H54 (cell line): ENCODE data around the gene GUCY1A2.
"Not testable (repeated sequence)": the region's sequence is repeated elsewhere in the genome, so short reads cannot be mapped to it uniquely, and the experiment has no call there.

Experiments
- DNase-seq: peaks from one replicate; pipeline ENCODE4 v3.0.0; 2011; ENCODE audit warnings: low spot score, mixed read lengths; ENCODE audit not compliant: insufficient read length
- FAIRE-seq: peaks from 3 replicates; lab custom pipeline; 2011; peaks lifted over from hg19 to GRCh38; lab: Jason Lieb, UNC
- POLR2A ChIP-seq: IDR thresholded peaks from 2 replicates; pipeline ENCODE4 v1.6.1; 2011; ENCODE audit warnings: low read depth, mild to moderate bottlenecking, low read length

GUCY1A2 gene

GRCh38 chr11:106879029-106879428 is 139.2 kb downstream of the GUCY1A2 start:
- FAIRE-seq = no peak
- no peak for DNase-seq
- TF ChIP-seq POLR2A = no peak

- DNase-seq (no peak), FAIRE-seq (no peak)
- no peak for TF ChIP-seq POLR2A
These were observed 143.3 kb downstream of the GUCY1A2 start for GRCh38 chr11:106875013-106875412.

DNA sequence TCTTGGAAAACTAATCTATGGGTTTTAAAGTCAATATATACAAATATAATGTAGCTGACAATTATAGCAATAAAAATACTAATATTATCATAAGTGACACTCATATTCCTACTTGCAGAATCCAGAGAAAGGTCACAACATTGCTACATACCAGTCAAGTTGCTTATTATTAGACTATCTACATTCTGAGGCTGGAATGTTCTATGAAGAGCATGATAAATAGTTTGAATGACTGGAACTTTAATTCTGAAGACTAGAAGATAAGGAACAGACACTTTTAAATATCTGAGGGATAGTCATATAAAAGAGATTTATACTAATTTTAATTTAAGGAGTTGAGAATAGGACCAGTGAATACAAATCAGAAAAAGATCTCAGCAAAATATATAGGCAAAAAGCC is 146.0 kb downstream of the GUCY1A2 start:
- DNase-seq (no peak), FAIRE-seq (no peak)
- TF ChIP-seq POLR2A = no peak

DNA sequence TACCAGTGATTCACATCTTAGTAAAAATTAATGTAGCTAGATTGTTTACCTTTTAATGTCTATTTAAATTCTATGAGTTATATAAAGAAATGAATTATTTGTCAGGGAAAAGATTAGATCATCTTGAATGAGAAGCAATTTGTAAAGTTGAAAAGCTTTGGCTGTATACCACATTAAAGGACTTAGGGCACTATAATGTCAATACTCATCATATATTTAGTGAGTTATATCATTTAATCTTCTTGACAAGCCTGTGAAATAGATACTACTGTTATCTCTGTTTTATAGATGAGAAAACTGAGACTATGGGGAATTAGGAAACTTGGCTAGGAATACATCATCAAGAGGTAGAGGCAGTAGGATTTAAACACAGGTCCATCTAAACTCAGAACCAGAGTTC is 160.1 kb downstream of the GUCY1A2 start:
- FAIRE-seq (no peak), DNase-seq (no peak)
- no peak for TF ChIP-seq POLR2A

GRCh38 chr11:106856566-106856965 is 161.7 kb downstream of the GUCY1A2 start:
- no peak for FAIRE-seq
- DNase-seq = no peak
- no peak for TF ChIP-seq POLR2A

DNA sequence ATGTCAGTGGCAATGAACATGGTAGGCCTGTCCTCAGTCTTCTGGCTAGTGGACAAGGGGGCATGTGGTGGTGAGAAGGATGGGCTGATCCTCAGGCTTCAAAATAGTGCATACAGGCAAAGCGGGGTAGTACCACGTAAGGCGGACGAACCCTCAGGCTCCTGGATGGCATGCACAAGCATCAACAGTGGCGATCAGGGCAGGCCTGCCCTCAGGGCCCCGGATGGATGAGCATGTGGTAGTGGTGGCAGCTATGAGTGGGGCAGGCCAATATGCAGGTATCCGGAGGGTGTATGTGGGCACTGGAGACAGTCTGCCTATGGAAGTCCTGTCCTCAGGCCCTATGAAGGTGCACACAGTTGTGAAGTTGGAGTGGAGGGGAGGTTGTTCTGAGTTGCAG is 163.8 kb downstream of the GUCY1A2 start:
- no peak for FAIRE-seq
- TF ChIP-seq POLR2A = no peak
- no peak for DNase-seq

GRCh38 chr11:106853850-106854401 is 164.3 kb downstream of the GUCY1A2 start:
- no peak for TF ChIP-seq POLR2A
- FAIRE-seq = no peak
- DNase-seq = no peak

DNA sequence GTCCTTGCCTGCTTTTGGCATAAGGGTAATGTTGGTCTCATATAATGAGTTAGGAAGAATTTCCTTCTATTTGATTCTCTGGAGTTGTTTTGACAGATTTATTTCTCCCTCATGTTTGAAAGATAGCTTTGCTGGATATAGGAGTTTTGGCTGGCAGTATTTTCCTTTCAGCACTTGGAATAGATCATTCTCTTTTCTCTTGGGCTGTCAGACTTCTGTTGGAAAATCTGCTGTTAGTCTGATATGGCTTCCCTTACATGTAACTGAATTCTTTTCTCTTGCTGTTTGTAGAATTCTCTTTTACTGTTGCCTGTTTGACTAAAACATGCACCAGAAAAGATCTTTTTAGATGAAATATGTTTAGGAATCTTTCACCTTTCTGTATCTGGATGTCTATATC is 165.5 kb downstream of the GUCY1A2 start:
- FAIRE-seq = no peak

GRCh38 chr11:106848526-106848925 is 169.8 kb downstream of the GUCY1A2 start:
- DNase-seq (no peak), FAIRE-seq (no peak)
- TF ChIP-seq POLR2A = no peak

More for the DNA sequence above, 165.5 kb downstream of the GUCY1A2 start:
- DNase-seq = no peak
- no peak for TF ChIP-seq POLR2A

GRCh38 chr11:106842134-106842533 is 176.1 kb downstream of the GUCY1A2 start:
- TF ChIP-seq POLR2A = no peak
- DNase-seq (no peak), FAIRE-seq (no peak)

DNA sequence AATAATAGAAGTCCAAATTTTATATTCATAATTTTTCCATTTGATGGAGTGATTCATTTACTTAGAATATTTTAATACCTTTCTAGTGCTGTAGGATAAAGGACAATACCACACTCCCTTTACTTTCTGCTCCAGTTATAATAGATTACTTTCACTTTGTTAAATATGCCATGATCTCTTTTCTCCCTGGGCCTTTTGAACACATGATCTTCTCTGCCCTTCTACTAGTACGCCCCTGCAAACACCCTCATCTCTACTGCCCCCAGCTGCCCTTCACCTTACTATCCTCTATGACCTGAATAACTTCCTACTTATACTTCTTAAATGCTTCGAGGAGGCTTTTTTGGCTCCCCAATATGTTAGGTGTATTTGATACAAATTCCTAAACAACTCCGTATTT is 177.3 kb downstream of the GUCY1A2 start:
- DNase-seq (no peak), FAIRE-seq (no peak)
- TF ChIP-seq POLR2A = no peak

DNA sequence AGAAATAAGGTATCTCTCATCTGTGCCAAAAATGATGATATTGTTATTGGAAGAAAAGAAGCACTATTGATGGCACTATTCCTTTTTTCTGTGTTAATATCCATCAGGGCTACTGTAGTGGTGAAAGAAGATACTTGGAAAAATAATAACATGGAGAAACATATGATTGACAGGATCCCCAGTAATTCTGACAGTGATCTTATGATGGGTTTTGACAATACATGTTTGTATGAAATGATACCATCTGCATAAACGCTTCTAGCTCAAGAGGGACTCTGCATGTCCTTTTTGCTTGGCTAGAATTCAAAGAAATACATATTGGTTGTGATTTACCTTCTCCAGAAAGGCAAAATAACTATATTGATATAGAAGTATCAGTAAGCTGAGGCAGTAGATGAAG is 178.1 kb downstream of the GUCY1A2 start:
- DNase-seq (no peak), FAIRE-seq (no peak)
- TF ChIP-seq POLR2A = no peak

- FAIRE-seq = no peak
- DNase-seq = no peak
- no peak for TF ChIP-seq POLR2A
These were observed 183.7 kb downstream of the GUCY1A2 start for GRCh38 chr11:106834567-106834966.

DNA sequence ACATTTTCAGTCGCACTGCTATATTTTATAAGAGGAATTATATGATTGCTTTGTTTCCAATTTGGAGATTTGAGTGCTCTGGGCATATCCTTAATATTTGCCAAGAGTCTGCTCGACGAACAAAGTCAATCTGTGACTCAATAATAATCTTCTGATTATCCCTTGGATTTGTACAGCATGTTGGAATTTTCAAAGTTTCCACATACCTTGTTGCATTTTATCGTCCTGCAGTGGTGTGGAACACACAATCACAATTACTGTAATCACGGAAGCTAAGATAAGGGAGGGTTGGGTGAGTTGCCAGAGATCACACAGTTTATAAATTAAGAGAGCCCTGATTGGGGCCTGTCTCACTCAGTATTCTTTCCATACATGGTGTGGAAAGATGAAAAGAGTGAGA is 189.3 kb downstream of the GUCY1A2 start:
- TF ChIP-seq POLR2A = no peak
- DNase-seq (no peak), FAIRE-seq (no peak)

DNA sequence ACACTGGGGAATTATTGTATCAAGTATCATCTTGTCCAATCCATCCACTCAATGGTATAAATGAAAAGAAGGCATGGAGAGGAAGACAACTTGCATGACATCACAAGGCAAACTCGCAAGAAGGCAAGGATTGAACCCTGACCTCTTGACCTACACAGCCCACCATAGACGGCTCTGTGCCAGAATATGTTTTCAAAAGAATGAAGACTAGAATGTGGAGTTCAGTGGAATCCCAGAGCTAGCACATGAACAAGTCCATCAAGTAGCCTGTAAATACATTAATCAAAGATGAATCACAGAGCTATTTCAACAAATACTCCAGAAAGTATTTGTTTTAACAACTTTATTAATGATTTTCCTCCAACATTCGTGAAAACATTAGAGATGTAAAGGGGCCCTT is 189.7 kb downstream of the GUCY1A2 start:
- DNase-seq (no peak), FAIRE-seq (no peak)
- TF ChIP-seq POLR2A = no peak

- FAIRE-seq (no peak), DNase-seq (no peak)
- no peak for TF ChIP-seq POLR2A
These were observed 190.6 kb downstream of the GUCY1A2 start for GRCh38 chr11:106827687-106828086.

GRCh38 chr11:106826558-106826957 is 191.7 kb downstream of the GUCY1A2 start:
- DNase-seq = not testable (repeated sequence)
- peak; percentile 45 for FAIRE-seq
